HG03066 (cell line): ENCODE results near the gene SETD7.

Source experiments
- ATAC-seq: cut with Tn5 transposase; IDR thresholded peaks from one replicate; pipeline ENCODE4 v1.9.1; 2021; ENCODE audit warnings: low read depth; ENCODE audit not compliant: unreplicated experiment

Gene SETD7

DNA sequence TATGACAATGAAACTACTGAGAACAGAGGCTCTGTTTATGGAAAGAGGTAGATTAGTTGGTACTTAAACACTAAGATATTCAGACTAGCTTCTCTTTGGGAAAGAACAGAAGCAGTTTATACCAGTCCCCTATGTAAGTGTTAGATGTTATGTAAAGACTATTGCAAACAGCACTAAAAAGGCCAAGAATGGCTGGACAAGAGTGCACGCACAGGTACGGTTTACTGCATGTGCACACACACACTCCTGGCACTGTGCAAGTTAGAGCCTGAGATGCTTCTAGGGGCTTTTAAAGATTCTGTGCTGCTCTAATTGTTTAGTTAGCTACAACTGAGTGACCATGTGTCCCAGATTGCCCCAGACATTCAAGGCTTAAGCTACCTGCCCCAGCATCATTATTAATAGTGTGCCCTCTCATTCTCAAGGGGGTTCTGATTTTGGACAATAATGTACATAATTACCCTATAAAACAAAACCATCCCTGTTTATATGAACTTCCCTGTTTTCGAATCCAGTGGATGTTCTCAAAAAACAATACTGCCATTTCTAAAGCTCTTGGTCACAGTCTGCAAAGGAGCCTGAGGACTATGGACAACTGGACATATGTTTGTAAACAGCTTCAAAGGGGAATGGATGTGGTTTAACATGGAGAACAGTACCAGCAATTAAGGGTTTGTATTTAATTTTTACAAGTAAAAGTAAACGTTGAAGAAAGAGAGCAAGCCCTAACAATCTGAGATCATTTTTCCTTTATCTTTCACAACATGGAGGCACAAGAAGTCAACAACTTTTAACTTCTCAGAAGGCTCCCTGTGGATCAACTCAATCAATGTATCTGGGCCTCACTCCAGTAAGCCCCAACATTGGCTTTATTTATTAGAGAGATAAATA is 2.0 kb downstream of the SETD7 start:
- no peak for ATAC-seq

DNA sequence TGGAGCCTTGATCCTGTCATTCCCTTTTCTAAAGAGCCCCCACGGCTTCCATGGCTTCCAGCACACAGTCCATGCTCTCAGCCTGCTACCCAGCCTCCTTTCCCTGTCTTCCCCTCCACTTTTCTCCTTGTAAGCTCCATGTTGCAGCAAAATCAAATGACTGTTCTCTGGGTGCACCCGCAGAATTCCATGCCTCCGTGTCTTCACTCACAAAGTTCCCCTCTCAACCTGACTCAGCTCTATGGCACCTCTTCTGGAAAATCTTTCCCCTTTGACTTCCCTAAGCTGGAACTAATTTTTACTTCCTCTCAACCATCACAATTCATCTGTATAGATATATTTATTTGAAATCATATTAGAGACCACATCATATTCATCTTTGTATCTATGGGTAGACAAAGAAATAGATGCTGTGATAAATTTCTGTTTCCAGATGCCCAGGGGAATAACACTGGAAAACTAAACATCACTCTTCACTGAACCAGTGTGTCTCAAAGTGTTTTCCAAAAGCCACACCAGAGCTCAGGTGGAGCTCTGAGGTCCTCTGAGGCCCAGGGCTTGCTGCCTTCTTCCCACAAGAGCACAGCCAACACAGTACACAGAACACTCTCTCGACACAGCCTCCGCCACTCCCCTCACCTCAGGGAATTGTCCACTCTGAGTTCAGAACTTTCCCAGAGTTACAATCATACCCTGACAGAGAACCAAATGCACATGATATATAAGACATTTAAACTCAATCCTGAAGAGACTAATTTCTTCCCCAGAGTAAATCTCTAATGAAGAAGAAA is 3.3 kb downstream of the SETD7 start:
- no peak for ATAC-seq

GRCh38 chr4:139550724-139551429 is 5.1 kb downstream of the SETD7 start:
- ATAC-seq: no peak

GRCh38 chr4:139547979-139548378 is 8.0 kb downstream of the SETD7 start:
- no peak for ATAC-seq

- no peak for ATAC-seq
Observed at GRCh38 chr4:139540632-139541031, 15.4 kb downstream of the SETD7 start.

DNA sequence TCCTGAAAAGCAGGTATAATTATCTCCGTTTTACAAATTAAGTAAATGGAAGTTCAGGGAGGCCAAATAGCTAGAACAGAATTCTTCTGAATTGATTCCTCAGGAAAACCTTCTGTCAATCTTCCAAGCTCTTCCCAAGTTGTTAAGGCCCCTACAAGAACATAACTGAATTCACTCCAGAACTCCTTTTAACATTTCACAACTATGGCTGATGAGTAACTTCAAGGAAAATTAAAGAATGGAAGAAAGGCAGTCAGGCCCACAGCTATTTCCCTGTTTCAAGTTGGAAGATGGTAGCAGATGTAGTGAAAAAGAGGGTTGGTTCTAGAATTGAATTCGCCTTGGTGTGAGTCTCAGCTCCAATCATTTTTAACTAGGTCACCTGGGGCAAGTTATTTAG is 15.9 kb downstream of the SETD7 start:
- ATAC-seq: no peak

DNA sequence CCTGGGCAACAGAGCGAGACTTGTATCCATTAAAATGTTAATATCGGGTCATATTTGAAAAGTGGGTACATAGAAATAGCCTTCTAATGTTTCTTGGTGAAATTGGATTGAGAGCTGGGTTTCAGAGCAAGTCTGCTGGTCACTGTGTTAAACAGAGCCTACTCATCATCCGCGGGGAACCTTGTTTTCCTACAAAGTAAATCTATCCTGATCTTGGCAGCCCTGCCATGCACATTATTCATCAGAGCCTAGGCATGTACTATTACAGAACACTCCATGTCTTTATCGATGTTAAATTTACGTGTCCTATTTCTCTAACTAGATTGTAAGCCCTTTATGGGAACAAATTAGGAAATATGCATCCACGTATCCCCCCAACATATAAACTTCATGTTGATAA is 18.7 kb downstream of the SETD7 start:
- ATAC-seq: no peak

- no peak for ATAC-seq
Observed at GRCh38 chr4:139535871-139536234, 20.2 kb downstream of the SETD7 start.

DNA sequence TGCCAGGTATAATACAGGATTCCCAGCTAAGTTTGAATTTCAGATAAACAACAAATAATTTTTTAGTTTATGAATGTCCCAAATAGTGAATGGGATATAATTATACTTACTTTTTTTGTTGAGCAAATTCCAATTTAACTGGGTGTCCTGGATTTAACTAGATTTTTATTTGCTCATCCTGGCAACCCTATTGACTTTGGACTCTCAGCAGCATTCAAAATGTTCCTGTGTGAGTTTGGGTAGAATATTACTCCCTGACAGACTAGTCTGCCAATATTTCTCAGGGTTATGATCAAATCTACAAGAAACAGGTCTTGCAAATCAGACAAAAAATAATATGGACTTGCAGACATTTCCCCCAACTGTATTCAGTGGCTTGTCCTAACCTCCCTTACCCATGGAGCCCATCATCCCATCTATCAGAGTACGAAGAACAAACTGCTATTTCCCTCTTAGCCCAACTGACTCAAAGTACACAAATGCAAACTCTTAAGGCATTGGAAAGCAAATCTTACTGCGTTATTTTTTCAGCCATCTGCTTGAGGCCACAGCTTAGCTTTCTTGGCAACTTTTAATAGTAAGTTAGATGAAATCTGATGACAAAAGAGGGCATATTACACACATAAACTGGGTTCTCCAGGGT is 20.7 kb downstream of the SETD7 start:
- no peak for ATAC-seq

DNA sequence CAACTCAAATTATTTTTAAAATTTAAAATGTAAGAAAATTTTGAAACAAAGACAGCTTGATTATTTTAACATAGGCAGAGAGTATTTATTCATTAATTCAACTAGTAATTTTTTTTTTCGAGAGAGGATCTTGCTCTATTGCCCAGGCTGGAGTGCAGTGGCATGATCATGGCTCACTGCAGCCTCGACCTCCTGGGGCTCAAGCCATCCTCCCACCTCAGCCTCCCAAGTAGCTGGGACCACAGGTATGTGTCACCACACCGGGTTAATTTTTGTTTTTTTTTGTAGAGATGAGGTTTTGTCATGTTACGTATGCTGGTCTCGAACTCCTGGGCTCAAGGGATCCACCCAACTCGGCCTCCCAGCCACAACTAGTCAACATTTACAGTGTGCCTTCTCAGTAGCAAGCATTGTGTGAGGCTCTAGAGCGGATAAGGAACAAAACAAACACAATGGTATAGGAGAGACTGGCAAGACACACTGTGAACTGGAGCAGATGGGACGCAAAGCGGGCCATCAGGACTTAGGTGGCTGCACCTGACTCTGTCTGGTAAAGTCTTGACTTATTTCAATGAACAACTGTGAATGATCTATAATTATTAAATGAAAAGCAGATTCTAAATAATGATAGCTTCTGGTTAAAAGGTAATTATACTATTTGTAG is 21.6 kb downstream of the SETD7 start:
- ATAC-seq: no peak

GRCh38 chr4:139533511-139533910 is 22.5 kb downstream of the SETD7 start:
- ATAC-seq: no peak

GRCh38 chr4:139532947-139533346 is 23.1 kb downstream of the SETD7 start:
- ATAC-seq: no peak

DNA sequence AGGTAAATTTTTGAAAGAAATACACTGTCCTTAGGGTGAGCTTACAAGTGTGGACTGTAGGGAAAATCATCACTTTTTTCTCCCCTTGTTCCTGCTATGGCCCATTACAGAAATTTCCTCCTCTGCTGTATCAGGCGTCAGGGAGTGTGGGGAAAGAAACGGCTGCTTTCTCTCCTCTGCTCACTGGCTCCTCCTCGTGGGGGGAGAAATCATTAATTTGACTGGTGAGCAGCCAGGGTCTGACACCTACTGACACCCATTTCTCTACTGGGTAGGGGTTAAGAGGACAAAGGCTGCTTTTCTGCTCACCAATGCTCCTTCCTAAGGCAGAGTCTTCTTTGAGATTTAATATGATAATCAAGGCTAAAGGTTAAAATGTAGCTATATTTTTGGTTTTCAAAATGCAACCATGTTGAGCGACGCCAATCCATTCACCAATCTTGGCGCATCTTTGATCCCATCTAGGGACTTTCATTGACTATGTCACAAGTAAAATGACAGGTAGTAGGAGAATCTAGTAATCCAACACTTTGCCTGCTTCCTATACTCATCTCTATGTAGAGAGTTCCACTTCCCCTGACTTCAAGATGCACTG is 25.1 kb downstream of the SETD7 start:
- no peak for ATAC-seq

GRCh38 chr4:139528377-139529005 is 27.5 kb downstream of the SETD7 start:
- peak; percentile 68 for ATAC-seq

DNA sequence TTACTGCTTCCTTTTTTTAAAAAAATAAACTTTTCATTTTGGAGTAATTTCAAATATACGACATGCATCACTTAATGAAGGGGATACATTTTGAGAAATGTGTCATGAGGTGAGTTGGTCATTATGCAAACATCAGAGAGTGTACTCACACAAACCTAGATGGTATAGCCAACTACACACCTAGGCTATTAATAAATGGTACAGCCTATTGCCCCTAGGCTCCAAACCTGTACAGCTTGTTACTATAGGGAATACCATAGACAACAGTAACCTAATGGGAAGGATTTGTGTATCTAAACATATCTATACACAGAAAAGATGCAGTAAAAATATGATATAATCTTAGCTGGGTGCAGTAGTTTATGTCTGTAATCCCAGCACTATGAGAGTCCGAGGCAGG is 29.1 kb downstream of the SETD7 start:
- ATAC-seq: no peak

- peak; percentile 37 for ATAC-seq
Observed at GRCh38 chr4:139525414-139525813, 30.6 kb downstream of the SETD7 start.

DNA sequence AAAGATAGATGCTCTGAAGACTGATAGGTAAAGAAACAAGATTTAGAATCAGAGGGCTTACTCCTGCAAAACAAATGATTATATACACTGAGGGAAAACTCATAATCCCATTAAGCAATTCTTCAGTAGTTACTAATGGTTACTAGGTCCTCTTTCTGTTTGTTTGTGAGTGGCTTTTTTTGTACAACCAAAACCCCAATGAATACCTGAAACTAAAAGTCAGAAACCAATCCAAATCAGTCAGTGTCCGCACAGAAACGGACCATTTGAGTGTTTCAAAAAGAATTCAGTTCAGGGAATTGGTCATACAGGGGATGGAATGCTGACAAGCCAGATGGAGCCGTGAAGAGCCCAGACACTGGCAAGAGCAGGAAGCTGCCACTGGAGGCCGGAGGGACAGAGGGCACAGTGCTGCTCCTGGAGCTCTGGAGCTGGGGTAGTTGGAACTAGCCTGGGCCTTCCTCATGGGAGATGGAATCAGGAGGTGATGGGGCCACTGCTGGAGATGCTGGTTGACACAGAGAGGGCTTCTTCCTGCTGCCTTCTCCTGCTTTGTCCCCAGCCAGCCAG is 31.9 kb downstream of the SETD7 start:
- ATAC-seq: peak; percentile 35

DNA sequence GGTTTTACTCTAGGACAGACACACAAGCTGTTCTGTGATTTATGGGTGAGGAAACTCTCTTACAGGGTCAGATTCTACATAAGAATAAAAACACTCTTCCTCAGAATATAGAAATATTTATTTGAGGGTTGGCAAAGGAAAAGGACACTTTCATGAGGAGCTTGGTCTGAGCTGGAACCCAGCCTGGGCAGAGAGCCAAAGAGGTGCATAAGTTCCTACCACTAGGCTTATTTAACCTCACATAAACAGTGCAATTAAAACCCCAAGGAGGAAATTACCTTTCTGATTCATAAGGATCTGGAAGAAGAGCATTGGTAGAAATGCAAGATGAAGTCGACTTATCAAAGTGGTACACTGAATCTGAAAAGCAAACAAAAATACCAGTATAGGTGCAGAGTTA is 32.9 kb downstream of the SETD7 start:
- ATAC-seq: no peak

- peak; percentile 37 for ATAC-seq
Observed at GRCh38 chr4:139522457-139522856, 33.6 kb downstream of the SETD7 start.
